ENCODE measurements around the gene NME9. TPM values are rescaled to one million over a fixed set of nuclear protein-coding genes. Genes with fewer than 3 reads are reported as not detected.

NME9 gene
- total RNA-seq, 1 donor from 2014 or later: 1.1 TPM

DNA sequence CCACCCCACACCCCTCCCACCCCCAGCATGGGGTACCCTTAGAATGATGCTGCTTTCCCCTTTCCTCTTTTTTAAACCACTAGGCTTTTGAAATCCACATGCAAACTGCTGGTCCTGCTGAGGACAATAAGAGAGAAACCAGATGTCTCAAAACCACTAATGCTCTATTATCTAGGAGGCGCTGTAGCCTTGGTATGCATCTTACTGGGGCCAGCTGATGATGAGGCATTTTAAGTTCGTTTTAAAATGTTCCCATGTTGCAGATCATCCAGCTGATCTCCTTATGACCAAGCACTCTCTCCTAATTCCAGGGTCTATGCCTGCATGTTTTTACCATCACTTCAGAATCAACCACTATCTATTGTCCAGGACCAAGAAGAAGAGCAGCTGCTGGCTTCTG is 1.3 kb downstream of the NME9 start:
- peaks cover 12% of the 10 kb centered on the region for H3K4me1 Mint-ChIP-seq
- H3K36me3 Mint-ChIP-seq: no peaks in the 10 kb centered on the region
- H3K9me3 Mint-ChIP-seq: no peaks in the 10 kb centered on the region
- TF ChIP-seq, protein P1, sequence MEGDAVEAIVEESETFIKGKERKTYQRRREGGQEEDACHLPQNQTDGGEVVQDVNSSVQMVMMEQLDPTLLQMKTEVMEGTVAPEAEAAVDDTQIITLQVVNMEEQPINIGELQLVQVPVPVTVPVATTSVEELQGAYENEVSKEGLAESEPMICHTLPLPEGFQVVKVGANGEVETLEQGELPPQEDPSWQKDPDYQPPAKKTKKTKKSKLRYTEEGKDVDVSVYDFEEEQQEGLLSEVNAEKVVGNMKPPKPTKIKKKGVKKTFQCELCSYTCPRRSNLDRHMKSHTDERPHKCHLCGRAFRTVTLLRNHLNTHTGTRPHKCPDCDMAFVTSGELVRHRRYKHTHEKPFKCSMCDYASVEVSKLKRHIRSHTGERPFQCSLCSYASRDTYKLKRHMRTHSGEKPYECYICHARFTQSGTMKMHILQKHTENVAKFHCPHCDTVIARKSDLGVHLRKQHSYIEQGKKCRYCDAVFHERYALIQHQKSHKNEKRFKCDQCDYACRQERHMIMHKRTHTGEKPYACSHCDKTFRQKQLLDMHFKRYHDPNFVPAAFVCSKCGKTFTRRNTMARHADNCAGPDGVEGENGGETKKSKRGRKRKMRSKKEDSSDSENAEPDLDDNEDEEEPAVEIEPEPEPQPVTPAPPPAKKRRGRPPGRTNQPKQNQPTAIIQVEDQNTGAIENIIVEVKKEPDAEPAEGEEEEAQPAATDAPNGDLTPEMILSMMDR (IDR thresholded peaks at IDR 0.05; ENCODE audit: unreplicated experiment): no peak
- H3K27me3 Mint-ChIP-seq (ENCODE audit: low read depth): no peaks in the 10 kb centered on the region
- peak overlapping the region; percentile 33 for H3K4me3 Mint-ChIP-seq
- no peak overlapping the region for H3K27ac Mint-ChIP-seq
- no peak for DNase-seq (ENCODE audit: low spot score in 2 of 2, unreplicated experiment in 2 of 2)

DNA sequence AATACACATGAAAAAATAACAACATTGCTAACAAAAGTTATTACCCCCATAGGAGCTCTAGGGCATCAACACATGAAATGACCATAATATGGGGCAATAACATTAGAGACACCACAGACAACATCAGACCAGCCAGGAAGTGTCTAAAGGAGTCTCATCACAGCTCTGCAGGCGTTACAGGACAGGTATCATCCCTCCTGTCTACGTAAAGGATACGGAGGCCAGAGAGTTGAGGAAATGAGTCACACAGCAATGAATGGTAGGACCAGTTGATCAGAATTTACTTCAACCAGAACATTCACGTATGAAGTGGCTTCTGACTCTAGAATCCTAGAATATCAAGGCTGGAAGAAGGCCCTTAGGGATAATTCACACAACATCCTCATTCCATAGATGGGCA is 1.8 kb downstream of the NME9 start:
- Mint-ChIP-seq H3K36me3 (no peaks in the 10 kb centered on the region), H3K9me3 (no peaks in the 10 kb centered on the region), H3K4me3 (no peak overlapping the region), H3K4me1 (peaks cover 12% of the 10 kb centered on the region), H3K27ac (no peak overlapping the region), H3K27me3 (ENCODE audit: low read depth) (no peaks in the 10 kb centered on the region)
- TF ChIP-seq, protein P1 (IDR thresholded peaks at IDR 0.05; ENCODE audit: unreplicated experiment): no peak
- no peak for DNase-seq (ENCODE audit: low spot score in 2 of 2, unreplicated experiment in 2 of 2)

DNA sequence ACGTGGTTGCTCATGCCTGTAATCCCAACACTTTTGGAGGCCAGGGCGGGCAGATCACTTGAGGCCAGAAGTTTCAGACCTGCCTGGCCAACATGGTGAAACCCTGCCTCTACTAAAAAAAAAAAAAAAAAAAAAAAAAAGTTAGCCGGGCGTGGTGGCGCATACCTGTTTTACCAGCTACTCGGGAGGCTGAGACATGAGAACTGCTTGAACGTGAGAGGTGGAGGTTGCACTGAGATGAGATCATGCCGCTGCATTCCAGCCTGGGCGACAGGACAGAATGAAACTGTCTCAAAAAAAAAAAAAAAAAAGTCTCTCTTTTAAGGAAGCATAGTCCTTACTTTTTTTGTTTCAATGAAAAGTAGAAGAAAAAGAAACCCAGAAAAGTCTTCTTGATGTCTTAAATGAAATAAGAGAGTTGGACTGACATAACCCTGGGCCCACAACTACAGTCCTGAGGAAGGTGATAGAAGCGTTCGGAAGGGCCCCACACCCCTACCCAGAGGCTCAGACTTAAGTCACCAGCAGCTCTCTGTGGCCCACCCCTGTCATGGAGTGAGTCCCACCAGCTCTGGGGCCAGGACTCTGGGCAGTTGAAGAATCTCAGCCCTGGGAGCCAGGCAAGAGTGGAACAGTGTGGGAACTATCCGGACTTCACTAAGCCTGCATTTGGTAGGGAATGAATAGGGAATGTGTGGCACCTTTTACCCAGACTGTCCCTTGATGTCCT is 2.6 kb downstream of the NME9 start:
- Mint-ChIP-seq H3K9me3 (no peaks in the 10 kb centered on the region), H3K4me3 (no peak overlapping the region), H3K36me3 (no peaks in the 10 kb centered on the region), H3K4me1 (peaks cover 12% of the 10 kb centered on the region), H3K27me3 (ENCODE audit: low read depth) (no peaks in the 10 kb centered on the region), H3K27ac (no peak overlapping the region)
- no peak for DNase-seq (ENCODE audit: low spot score in 2 of 2, unreplicated experiment in 2 of 2)
- TF ChIP-seq, protein P1 (IDR thresholded peaks at IDR 0.05; ENCODE audit: unreplicated experiment): no peak

DNA sequence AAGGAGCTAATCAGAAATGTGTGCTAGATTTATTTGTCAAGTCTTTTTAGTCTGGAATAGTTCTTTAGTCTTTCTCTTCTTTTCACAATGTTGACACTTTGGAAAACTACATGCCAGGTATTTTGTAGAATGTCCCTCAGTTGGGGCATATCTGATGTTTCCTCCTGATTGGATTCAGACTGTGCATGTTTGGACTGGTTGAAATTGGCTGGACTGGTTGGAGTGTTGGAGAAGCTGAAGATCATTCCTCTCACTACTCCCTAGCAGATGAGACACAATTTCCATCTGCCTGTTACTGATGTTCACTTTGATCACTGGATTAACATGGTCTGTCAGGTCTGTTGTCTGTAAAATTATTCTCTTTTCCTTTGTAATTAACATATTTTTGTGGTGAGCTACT is 3.7 kb downstream of the NME9 start:
- H3K27me3 Mint-ChIP-seq (ENCODE audit: low read depth): no peaks in the 10 kb centered on the region
- no peak overlapping the region for H3K4me3 Mint-ChIP-seq
- TF ChIP-seq, protein P1 (IDR thresholded peaks at IDR 0.05; ENCODE audit: unreplicated experiment): no peak
- H3K4me1 Mint-ChIP-seq: peaks cover 12% of the 10 kb centered on the region
- no peaks in the 10 kb centered on the region for H3K36me3 Mint-ChIP-seq
- DNase-seq (ENCODE audit: low spot score in 2 of 2, unreplicated experiment in 2 of 2): no peak
- H3K27ac Mint-ChIP-seq: no peak overlapping the region
- no peaks in the 10 kb centered on the region for H3K9me3 Mint-ChIP-seq

DNA sequence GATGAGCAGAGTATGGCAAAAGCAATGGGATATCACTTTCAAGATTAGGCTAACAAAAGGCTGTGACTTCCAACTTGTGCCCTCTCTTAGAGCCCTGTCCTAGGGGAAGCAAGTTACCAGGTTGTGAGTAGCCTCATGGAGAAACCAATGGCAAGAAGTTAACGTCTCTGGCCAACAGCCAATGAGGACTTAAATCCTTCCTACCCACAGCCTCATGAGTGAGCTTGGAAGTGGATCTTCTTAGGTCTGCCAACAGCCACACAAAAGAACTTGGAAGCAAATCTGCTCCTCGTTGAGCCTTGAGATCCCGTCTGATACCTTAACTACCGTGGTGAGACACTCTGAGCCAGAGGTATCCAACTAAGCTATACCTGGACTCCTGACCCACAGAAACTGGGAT is 5.7 kb downstream of the NME9 start:
- no peaks in the 10 kb centered on the region for H3K9me3 Mint-ChIP-seq
- peaks cover 5% of the 10 kb centered on the region for H3K4me1 Mint-ChIP-seq
- no peak overlapping the region for H3K27ac Mint-ChIP-seq
- H3K36me3 Mint-ChIP-seq: no peaks in the 10 kb centered on the region
- H3K27me3 Mint-ChIP-seq (ENCODE audit: low read depth): peaks cover 4% of the 10 kb centered on the region
- H3K4me3 Mint-ChIP-seq: no peak overlapping the region
- TF ChIP-seq, protein P1 (IDR thresholded peaks at IDR 0.05; ENCODE audit: unreplicated experiment): no peak
- DNase-seq (ENCODE audit: low spot score in 2 of 2, unreplicated experiment in 2 of 2): no peak
